GM19099 (cell line): ENCODE results near the gene PERCC1.

Experiments
- POLR2A ChIP-seq: IDR thresholded peaks from 3 replicates; pipeline ENCODE4 v1.6.1; 2011; ENCODE audit warnings: low read depth; ENCODE audit not compliant: insufficient read length; ENCODE audit errors: extremely low read depth

The PERCC1 gene

GRCh38 chr16:1461146-1461545, 30.3 kb downstream of the PERCC1 start:
- TF ChIP-seq POLR2A = no peak

DNA sequence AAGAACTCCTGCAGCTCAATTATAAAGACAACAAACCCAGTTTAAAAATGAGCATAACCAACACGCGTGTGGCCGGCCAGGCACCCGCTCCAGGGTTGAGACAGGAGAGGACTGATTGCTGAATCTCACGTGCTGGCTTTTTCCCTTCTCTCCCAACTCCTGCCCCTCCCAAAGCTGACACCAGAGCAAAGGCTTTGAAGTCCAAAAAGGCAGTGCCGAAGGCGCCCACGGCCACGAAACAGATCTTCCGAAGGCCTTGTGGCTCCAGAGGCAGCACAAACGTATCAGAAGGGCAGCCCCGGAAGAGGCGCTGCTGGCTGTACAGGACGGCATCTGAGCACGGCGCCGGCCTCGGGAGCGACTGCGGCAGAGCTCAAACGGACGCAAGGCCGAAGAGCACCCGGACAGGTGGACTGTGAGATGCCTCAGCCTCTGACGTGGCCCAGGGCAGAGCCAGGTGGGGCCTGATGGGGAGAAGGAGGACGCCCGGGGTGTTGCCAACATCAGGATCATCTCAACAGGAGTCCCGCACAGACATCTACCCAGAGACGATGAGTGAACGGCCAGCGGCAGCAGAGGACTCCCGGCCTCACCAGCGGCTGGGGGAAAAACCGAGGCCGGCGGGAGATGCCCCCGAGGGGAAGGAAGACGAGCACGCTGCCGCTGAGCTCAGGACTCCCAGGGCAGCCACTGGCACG, 33.5 kb downstream of the PERCC1 start:
- TF ChIP-seq POLR2A = no peak

- no peak for TF ChIP-seq POLR2A
Observed at GRCh38 chr16:1464894-1465566, 34.2 kb downstream of the PERCC1 start.

- TF ChIP-seq POLR2A = no peak
Observed at GRCh38 chr16:1465567-1465915, 34.7 kb downstream of the PERCC1 start.

GRCh38 chr16:1466054-1466453, 35.2 kb downstream of the PERCC1 start:
- TF ChIP-seq POLR2A = no peak

DNA sequence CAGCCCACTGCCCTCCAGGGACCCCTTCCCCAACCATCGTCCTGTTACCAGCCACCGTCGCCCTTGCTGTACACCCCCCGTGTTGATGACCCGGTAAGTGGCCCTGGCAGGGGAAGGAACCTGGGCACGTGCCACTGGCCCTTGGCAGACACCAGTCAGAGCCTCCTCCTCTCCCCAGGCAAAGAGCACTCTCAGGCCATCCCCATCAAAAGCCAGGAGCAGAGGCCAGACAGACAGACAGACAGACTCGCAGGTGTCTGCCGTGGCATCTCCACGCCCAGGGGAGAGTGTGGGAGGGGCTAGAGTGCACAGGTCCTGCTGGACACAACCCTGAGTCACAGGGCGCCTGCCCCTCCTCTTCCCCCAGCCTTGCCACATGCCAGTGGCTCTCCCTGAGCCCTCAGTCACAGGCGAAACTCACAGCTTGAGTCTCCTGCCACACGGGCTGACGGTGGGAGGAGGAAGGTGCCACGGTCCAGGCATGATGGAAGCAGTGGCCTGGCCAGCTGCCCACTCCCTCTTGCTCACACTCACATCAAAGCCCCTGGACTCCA, 36.2 kb downstream of the PERCC1 start:
- TF ChIP-seq POLR2A = no peak

GRCh38 chr16:1468426-1468810, 37.5 kb downstream of the PERCC1 start:
- TF ChIP-seq POLR2A = no peak

DNA sequence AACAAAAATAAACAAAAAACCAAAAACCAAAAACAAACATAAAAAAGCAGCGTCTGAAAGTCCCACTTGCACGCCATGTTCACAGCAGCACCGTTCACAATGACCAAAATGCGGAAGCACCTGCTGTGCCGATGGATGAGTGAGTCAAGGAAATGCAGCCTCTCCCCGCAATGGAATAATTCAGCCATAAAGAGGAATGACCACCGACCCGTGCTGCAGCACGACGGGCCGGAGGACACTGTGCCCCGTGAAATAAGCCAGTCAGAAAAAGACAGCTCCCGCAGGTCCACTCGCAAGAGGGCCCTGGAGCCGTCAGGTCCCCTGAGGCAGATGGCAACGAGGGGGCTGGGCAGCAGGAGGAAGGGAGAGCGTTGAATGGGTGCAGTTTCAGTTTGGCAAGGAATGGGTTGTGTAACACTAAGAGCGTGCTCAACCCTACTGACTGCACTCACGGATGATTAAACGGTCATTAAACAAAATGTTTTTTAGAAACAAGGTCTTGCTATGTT, 38.9 kb downstream of the PERCC1 start:
- no peak for TF ChIP-seq POLR2A

- TF ChIP-seq POLR2A = no peak
Observed at GRCh38 chr16:1470481-1471251, 39.8 kb downstream of the PERCC1 start.

DNA sequence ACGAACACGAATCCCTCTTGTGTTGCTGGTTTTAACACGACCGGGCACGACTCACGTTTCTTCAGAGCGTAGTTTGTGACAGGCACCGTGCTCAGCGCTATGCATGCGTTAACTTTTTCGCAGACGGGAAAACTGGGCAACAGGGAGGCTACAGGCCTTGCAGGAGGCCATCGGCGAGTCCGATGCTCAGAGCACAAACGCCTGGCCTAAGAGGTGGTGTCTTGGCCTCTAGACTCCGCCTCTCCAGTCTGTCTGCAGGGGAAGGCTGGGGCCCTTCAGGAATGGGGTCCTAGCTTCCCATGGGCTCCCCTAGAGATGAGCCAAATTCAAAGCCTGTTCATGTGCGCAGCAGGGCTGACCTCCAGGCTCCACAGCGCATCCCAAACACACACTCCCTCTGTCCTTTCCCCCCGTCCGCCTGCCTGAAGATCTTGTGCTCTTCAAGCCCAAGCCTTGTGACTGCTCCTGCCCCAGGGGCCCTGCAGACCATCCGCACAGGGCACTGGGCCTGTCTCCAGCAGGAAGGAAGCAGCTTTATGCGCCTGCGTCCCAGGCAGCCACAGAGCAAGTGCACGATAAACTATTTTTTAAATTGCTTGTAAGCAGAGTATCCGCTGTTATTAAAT, 40.8 kb downstream of the PERCC1 start:
- TF ChIP-seq POLR2A = no peak

DNA sequence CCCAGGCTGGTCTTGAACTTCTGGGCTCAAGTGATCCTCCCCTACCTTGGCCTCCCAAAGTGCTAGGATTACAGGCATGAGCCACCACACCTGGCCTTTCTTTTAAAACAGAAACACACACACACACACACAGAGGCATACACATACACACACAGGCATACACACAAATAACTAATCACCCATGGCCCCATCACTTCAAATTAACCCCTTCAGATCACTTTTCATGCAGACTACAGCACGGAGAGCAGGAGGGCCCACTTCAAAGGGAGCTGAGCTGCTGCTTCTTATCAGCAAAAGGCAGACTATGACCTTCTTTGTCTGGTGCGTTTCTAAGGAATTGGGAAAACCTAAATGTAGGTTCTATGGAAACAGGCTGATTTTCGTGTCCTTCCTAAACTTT, 42.1 kb downstream of the PERCC1 start:
- no peak for TF ChIP-seq POLR2A

DNA sequence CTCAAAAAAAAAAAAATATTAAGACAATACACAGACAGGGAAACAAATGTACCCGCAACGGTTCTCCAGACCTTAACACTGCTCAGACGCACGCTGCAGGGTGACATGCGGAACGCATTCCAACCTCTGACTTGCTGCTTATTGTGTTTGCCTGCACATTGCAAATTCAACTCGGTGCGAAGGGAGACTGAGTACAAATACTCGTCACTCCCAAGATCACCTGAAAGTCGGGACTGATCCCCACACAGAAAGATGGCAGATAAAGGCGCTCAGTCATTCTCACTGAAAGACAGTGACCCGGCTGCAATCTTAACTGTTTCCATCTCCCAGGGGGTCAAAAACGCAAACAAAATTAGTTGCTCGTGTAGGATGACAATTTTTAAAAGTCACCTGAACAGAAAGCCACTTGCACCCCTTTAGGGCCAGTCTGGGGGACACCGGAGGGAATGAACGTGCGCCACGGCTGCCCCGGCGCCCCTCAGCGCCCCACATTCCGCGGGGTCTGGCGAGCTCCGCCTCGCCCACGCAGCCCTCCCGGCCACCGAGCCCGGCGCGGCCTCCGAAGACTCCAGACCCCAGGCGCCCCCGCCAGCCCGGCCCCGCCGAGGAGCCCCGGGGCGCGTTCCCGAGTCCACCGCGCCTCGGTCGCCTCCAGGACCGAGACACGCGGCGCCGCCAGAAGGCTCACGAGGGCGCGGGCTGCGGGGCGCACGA, 43.4 kb downstream of the PERCC1 start:
- TF ChIP-seq POLR2A = no peak

DNA sequence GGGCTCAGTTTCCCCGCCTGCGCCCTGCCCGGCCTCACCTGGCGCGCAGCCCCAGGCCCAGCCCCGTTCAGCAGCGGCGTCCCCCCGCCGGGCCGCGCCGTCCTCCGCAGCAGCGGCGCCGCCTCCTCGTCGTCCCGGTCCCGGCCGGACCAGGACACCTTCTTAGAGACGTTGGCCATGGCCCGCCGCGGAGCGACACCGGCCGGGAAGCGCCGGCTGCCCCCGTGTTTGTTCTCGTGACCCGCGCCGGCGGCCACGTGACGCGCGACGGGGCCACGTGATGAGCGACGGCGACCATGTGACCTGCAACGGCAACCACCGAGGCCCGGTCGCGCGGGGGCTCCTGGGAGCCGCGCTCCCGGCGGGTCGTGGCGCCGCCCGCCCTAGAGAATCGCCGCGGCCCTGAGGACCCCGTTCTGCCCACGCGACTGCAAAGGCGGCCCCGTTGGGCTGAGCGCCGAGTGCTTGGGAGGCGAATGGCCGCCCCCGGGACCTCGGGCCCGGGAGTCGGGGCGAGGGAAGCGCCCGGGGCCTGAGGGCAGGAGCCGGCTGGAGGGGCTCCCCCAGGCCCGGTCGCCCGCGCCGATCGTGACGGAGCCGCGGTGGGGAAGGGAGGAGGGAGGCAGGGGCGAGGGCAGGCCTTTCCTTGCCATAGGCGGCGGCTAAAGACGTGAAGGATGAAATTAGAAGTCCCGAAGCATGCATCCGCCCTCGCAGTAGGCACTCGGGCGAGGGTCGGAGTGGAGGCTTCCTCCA, 44.1 kb downstream of the PERCC1 start, which contains the start of gene CLCN7:
Gene CLCN7 (minus strand): TSS at position 233 of the 756 bp plus-strand sequence. CDS start 54 bp downstream, at position 179.
- TF ChIP-seq POLR2A = peak; percentile 95
